ENCODE results near the gene RGMB. TPM values are rescaled to one million over a fixed set of nuclear protein-coding genes. Genes with fewer than 3 reads are reported as not detected.

RGMB gene
- total and polyA plus RNA-seq, 9 donors = 14.5 to 40.3 (median 26.4) TPM

- H3K4me3 ChIP-seq = no peak overlapping the region
- H3K27ac ChIP-seq = no peak overlapping the region
- no peaks in the 10 kb centered on the region for H3K36me3 ChIP-seq
- no peaks in the 10 kb centered on the region for H3K9me3 ChIP-seq
- DNase-seq = no peak
- no peaks in the 10 kb centered on the region for H3K27me3 ChIP-seq
- TF ChIP-seq, protein P1, sequence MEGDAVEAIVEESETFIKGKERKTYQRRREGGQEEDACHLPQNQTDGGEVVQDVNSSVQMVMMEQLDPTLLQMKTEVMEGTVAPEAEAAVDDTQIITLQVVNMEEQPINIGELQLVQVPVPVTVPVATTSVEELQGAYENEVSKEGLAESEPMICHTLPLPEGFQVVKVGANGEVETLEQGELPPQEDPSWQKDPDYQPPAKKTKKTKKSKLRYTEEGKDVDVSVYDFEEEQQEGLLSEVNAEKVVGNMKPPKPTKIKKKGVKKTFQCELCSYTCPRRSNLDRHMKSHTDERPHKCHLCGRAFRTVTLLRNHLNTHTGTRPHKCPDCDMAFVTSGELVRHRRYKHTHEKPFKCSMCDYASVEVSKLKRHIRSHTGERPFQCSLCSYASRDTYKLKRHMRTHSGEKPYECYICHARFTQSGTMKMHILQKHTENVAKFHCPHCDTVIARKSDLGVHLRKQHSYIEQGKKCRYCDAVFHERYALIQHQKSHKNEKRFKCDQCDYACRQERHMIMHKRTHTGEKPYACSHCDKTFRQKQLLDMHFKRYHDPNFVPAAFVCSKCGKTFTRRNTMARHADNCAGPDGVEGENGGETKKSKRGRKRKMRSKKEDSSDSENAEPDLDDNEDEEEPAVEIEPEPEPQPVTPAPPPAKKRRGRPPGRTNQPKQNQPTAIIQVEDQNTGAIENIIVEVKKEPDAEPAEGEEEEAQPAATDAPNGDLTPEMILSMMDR (IDR thresholded peaks at IDR 0.05) = no peak
- TF ChIP-seq POLR2A (IDR thresholded peaks at IDR 0.05) (no peak), EP300 (IDR thresholded peaks at IDR 0.05) (no peak)
- 15 to 23% (median 17%) methylated on average over 4 of the region's 4 CpGs for WGBS, 3 donors
- intact Hi-C loops (cut with DNase I) = no loop called here
- peaks cover 22% of the 10 kb centered on the region for H3K4me1 ChIP-seq (ENCODE audit: insufficient read depth)
These were observed 12.9 kb downstream of the RGMB start for GRCh38 chr5:98786191-98786853.

- H3K4me1 ChIP-seq (ENCODE audit: insufficient read depth) = peaks cover 22% of the 10 kb centered on the region
- DNase-seq = no peak
- no peaks in the 10 kb centered on the region for H3K9me3 ChIP-seq
- H3K36me3 ChIP-seq = no peaks in the 10 kb centered on the region
- no peak overlapping the region for H3K27ac ChIP-seq
- 72 to 78% (median 76%) methylated on average over 5 of the region's 5 CpGs for WGBS, 3 donors
- H3K4me3 ChIP-seq = no peak overlapping the region
- intact Hi-C loops (cut with DNase I) = no loop called here
- H3K27me3 ChIP-seq = no peaks in the 10 kb centered on the region
- no peak for TF ChIP-seq POLR2A (IDR thresholded peaks at IDR 0.05)
- no peak for TF ChIP-seq EP300 (IDR thresholded peaks at IDR 0.05)
- TF ChIP-seq, protein P1 (IDR thresholded peaks at IDR 0.05) = no peak
These were observed 13.8 kb downstream of the RGMB start for GRCh38 chr5:98787131-98787719.

GRCh38 chr5:98789029-98789428, 15.6 kb downstream of the RGMB start:
- intact Hi-C loops (cut with DNase I) = no loop called here
- 92 to 96% (median 95%) methylated on average over 3 of the region's 3 CpGs for WGBS, 3 donors
- no peak overlapping the region for H3K27ac ChIP-seq
- no peak for TF ChIP-seq POLR2A (IDR thresholded peaks at IDR 0.05)
- TF ChIP-seq EP300 (IDR thresholded peaks at IDR 0.05) = no peak
- no peaks in the 10 kb centered on the region for H3K27me3 ChIP-seq
- no peaks in the 10 kb centered on the region for H3K36me3 ChIP-seq
- H3K4me1 ChIP-seq (ENCODE audit: insufficient read depth) = peaks cover 13% of the 10 kb centered on the region
- no peaks in the 10 kb centered on the region for H3K9me3 ChIP-seq
- H3K4me3 ChIP-seq = no peak overlapping the region
- no peak for DNase-seq

DNA sequence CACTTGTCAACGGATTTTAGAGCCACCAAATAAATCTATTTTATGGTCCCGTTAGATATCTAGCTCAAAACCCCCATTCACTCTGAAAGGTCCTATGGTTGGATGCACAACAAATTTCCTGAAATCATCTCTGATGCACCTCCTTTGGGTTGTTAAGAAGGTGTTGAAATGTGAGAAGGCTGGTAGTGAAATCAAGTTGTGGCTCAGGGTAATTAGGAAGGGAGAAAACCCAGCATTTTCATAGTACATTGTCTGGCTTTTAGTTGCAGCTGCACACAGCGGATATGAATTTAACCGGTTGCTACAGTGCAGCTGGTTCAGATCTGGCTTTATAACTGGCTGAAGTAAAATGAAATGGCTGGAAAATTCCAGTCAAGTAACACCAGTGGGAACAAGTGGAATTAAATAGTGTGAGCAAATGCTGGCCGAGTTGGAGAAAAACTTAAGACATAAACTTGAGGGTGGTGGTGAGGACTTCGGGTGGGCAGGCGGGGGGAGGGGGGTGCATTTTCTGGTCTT, 17.6 kb downstream of the RGMB start:
- H3K27ac ChIP-seq = no peak overlapping the region
- WGBS, 3 donors = 76 to 89% (median 88%) methylated on average over 7 of the region's 7 CpGs
- no peaks in the 10 kb centered on the region for H3K27me3 ChIP-seq
- H3K36me3 ChIP-seq = no peaks in the 10 kb centered on the region
- no peaks in the 10 kb centered on the region for H3K9me3 ChIP-seq
- intact Hi-C loops (cut with DNase I) = no loop called here
- DNase-seq = no peak
- no peak for TF ChIP-seq POLR2A (IDR thresholded peaks at IDR 0.05)
- TF ChIP-seq, protein P1 (IDR thresholded peaks at IDR 0.05) = no peak
- TF ChIP-seq EP300 (IDR thresholded peaks at IDR 0.05) = no peak
- H3K4me3 ChIP-seq = no peak overlapping the region
- peaks cover 4% of the 10 kb centered on the region for H3K4me1 ChIP-seq (ENCODE audit: insufficient read depth)

Data from ovary (tissue), 9 donors.